ENCODE measurements around the gene RCAN1.

DNA sequence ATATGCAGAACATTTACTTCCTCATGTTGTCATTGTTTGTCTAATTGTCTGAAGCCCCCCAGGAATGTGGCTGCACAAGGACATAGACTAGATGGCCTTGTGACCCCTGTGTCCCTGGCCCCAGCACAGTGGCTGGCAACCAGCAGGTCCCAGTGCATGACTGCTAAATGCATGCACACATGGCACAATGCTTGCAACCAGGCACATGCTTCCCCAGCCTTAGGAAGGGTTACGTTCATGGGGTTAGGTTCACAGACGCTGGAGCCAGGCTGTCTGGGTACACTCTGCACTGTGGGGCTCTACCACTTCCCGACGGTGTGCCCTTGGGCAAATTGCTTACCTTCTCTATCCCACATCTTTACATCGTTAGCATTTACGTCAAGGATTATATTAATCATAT lies 32.6 kb upstream of the RCAN1 start:
- TF ChIP-seq ZNF266 (tag by site-specific recombination; IDR thresholded peaks at IDR 0.05; ENCODE audit: low read depth), result no peak
- TF ChIP-seq ZNF274 (IDR thresholded peaks at IDR 0.05; ENCODE audit: low read length), result no peak
- no peak for TF ChIP-seq ZNF274 (tag by site-specific recombination; IDR thresholded peaks at IDR 0.05; ENCODE audit: borderline replicate concordance)
- no peak for TF ChIP-seq CTCF (tag by site-specific recombination; IDR thresholded peaks at IDR 0.05)
- no peak for TF ChIP-seq ZNF114 (tag by site-specific recombination; IDR thresholded peaks at IDR 0.05)
